Stimulated activated CD4-positive, alpha-beta T cell treated with anti-CD3 and anti-CD28 coated beads, Interleukin-12 subunit alpha, Interleukin-12 subunit beta, amount 100 ng/mL, for 24 hours (primary cell): ENCODE data around the gene UBXN10.

Experiments
- DNase-seq, 2 experiments: peaks; one replicate each; pipeline ENCODE4 v3.0.0-alpha.2; 2020; ENCODE audit warnings: low read depth in 2 of 2

UBXN10 gene

GRCh38 chr1:20183035-20183434, 2.9 kb upstream of the UBXN10 start:
- no peak for DNase-seq

GRCh38 chr1:20183616-20184271, 2.2 kb upstream of the UBXN10 start:
- no peak for DNase-seq

- DNase-seq: no peak
Measured at GRCh38 chr1:20184481-20184900, 1.4 kb upstream of the UBXN10 start.

GRCh38 chr1:20184997-20185833, 681 bp upstream of the UBXN10 start:
- peak in 1 of 2 experiments; percentile 61 for DNase-seq

GRCh38 chr1:20187103-20187812, 1.4 kb downstream of the UBXN10 start:
- DNase-seq: no peak

- no peak for DNase-seq
Measured at GRCh38 chr1:20187813-20188454, 2.0 kb downstream of the UBXN10 start.

- no peak for DNase-seq
Measured at GRCh38 chr1:20188455-20188817, 2.5 kb downstream of the UBXN10 start.

- no peak for DNase-seq
Measured at GRCh38 chr1:20189664-20190063, 3.8 kb downstream of the UBXN10 start.

- no peak for DNase-seq
Measured at GRCh38 chr1:20190256-20191160, 4.6 kb downstream of the UBXN10 start.

GRCh38 chr1:20191266-20191825, 5.5 kb downstream of the UBXN10 start:
- no peak for DNase-seq

- no peak for DNase-seq
Measured at GRCh38 chr1:20192364-20192763, 6.5 kb downstream of the UBXN10 start.

- no peak for DNase-seq
Measured at GRCh38 chr1:20192871-20193411, 7.0 kb downstream of the UBXN10 start.

GRCh38 chr1:20194224-20194623, 8.3 kb downstream of the UBXN10 start:
- DNase-seq: no peak

GRCh38 chr1:20194757-20195461, 9.0 kb downstream of the UBXN10 start:
- peak; percentile 54 to 72 for DNase-seq

GRCh38 chr1:20195462-20195780, 9.5 kb downstream of the UBXN10 start:
- no peak for DNase-seq

GRCh38 chr1:20197329-20197791, 11.5 kb downstream of the UBXN10 start:
- DNase-seq: no peak

- no peak for DNase-seq
Measured at GRCh38 chr1:20198296-20198695, 12.4 kb downstream of the UBXN10 start.

- no peak for DNase-seq
Measured at GRCh38 chr1:20198918-20199317, 13.0 kb downstream of the UBXN10 start.

GRCh38 chr1:20199403-20199802, 13.5 kb downstream of the UBXN10 start:
- DNase-seq: no peak

GRCh38 chr1:20199840-20200239, 13.9 kb downstream of the UBXN10 start:
- no peak for DNase-seq
